ENCODE results near the gene SLAMF9. TPM values are rescaled to one million over a fixed set of nuclear protein-coding genes. Genes with fewer than 3 reads are reported as not detected.

SLAMF9 gene
- total and polyA plus RNA-seq, 4 donors: 0.25 to 0.68 (median 0.64) TPM; not detected in 1

DNA sequence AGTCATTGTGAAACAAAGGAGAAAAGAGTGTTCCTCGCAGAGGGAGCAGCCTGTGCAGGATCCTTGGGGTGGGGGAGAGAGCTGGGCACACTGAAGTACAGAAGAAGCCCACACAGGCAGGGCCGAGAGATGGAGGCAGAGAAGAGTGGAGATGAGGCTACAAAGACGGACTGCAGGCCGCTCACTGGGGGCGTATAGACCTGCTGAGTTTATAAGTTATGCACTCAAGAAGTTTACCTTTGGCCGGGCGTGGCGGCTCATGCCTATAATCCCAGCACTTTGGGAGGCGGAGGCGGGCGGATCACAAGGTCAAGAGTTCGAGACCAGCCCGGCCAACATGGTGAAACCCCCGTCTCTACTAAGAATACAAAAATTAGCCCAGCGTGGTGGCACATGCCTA, 7.6 kb upstream of the SLAMF9 start:
- Histone ChIP-seq H3K9me3 (ENCODE audit: control insufficient read depth in 4 of 4, low read length in 3 of 4) (no peaks in the 10 kb centered on the region), H3K9ac (ENCODE audit: low read depth in 1 of 2, low read length in 2 of 2) (no peak overlapping the region), H3K4me1 (ENCODE audit: control insufficient read depth in 4 of 4, insufficient read depth in 4 of 4, low read length in 3 of 4) (peaks cover 0 to 5% (median 2%) of the 10 kb centered on the region in 4 donors), H3K4me3 (ENCODE audit: low read depth in 1 of 3, low read length in 3 of 3) (no peak overlapping the region), H3K36me3 (ENCODE audit: control insufficient read depth in 4 of 4, insufficient read depth in 3 of 4, low read depth in 1 of 4, low read length in 3 of 4) (no peaks in the 10 kb centered on the region), H3K27ac (ENCODE audit: low read depth in 1 of 2, low read length in 2 of 2) (no peak overlapping the region), H3K27me3 (ENCODE audit: control insufficient read depth in 4 of 4, insufficient read depth in 4 of 4, low read length in 3 of 4) (no peaks in the 10 kb centered on the region)
- no peak for DNase-seq (ENCODE audit: low spot score)
- no peak for TF ChIP-seq HNF4A (conservative IDR thresholded peaks at IDR 0.05)
- WGBS: 89% methylated on average over 15 of the region's 15 CpGs

GRCh38 chr1:159960721-159961381, 6.8 kb upstream of the SLAMF9 start:
- WGBS: 70% methylated on average over 5 of the region's 5 CpGs
- Histone ChIP-seq H3K9ac (ENCODE audit: low read depth in 1 of 2, low read length in 2 of 2) (no peak overlapping the region), H3K4me3 (ENCODE audit: low read depth in 1 of 3, low read length in 3 of 3) (no peak overlapping the region), H3K27me3 (ENCODE audit: control insufficient read depth in 4 of 4, insufficient read depth in 4 of 4, low read length in 3 of 4) (no peaks in the 10 kb centered on the region), H3K4me1 (ENCODE audit: control insufficient read depth in 4 of 4, insufficient read depth in 4 of 4, low read length in 3 of 4) (peaks cover 0 to 5% (median 2%) of the 10 kb centered on the region in 4 donors), H3K9me3 (ENCODE audit: control insufficient read depth in 4 of 4, low read length in 3 of 4) (no peaks in the 10 kb centered on the region), H3K36me3 (ENCODE audit: control insufficient read depth in 4 of 4, insufficient read depth in 3 of 4, low read depth in 1 of 4, low read length in 3 of 4) (no peaks in the 10 kb centered on the region), H3K27ac (ENCODE audit: low read depth in 1 of 2, low read length in 2 of 2) (no peak overlapping the region)
- DNase-seq (ENCODE audit: low spot score): no peak
- TF ChIP-seq, protein P1, sequence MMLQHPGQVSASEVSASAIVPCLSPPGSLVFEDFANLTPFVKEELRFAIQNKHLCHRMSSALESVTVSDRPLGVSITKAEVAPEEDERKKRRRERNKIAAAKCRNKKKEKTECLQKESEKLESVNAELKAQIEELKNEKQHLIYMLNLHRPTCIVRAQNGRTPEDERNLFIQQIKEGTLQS (IDR thresholded peaks at IDR 0.05): no peak
- no peak for TF ChIP-seq HNF4G (IDR thresholded peaks at IDR 0.05)
- TF ChIP-seq TAF1 (conservative IDR thresholded peaks at IDR 0.05): no peak
- no peak for TF ChIP-seq REST (IDR thresholded peaks at IDR 0.05)

GRCh38 chr1:159959451-159959850, 5.4 kb upstream of the SLAMF9 start:
- Histone ChIP-seq H3K27me3 (ENCODE audit: control insufficient read depth in 4 of 4, insufficient read depth in 4 of 4, low read length in 3 of 4) (no peaks in the 10 kb centered on the region), H3K36me3 (ENCODE audit: control insufficient read depth in 4 of 4, insufficient read depth in 3 of 4, low read depth in 1 of 4, low read length in 3 of 4) (no peaks in the 10 kb centered on the region), H3K9me3 (ENCODE audit: control insufficient read depth in 4 of 4, low read length in 3 of 4) (no peaks in the 10 kb centered on the region), H3K9ac (ENCODE audit: low read depth in 1 of 2, low read length in 2 of 2) (no peak overlapping the region), H3K4me1 (ENCODE audit: control insufficient read depth in 4 of 4, insufficient read depth in 4 of 4, low read length in 3 of 4) (peaks cover 0 to 5% (median 2%) of the 10 kb centered on the region in 4 donors), H3K27ac (ENCODE audit: low read depth in 1 of 2, low read length in 2 of 2) (no peak overlapping the region), H3K4me3 (ENCODE audit: low read depth in 1 of 3, low read length in 3 of 3) (no peak overlapping the region)
- no peak for TF ChIP-seq JUND (IDR thresholded peaks at IDR 0.05)
- no peak for TF ChIP-seq NR2F2 (IDR thresholded peaks at IDR 0.05)
- TF ChIP-seq RAD21 (IDR thresholded peaks at IDR 0.05): no peak
- no peak for TF ChIP-seq MAX (IDR thresholded peaks at IDR 0.05)
- no peak for TF ChIP-seq ZBTB33 (IDR thresholded peaks at IDR 0.05)
- 85% methylated on average over 4 of the region's 4 CpGs for WGBS
- no peak for DNase-seq (ENCODE audit: low spot score)

All from liver (tissue), 9 donors.